H1 (cell line): ENCODE results near the gene ABHD2. TPM values are rescaled to one million over a fixed set of nuclear protein-coding genes. Genes with fewer than 3 reads are reported as not detected.

Experiments
- CTCF ChIA-PET: fragments of 300-600 bp; sonication (Branson Sonifier 250); formaldehyde crosslinking; loops from one replicate; lab custom pipeline; 2021; ENCODE audit not compliant: partially characterized antibody; lab: Charles Lee
- POLR2A ChIA-PET: fragments of 300-600 bp; sonication (Branson Sonifier 250); formaldehyde crosslinking; loops from one replicate; lab custom pipeline; 2021; ENCODE audit warnings: inconsistent platforms; ENCODE audit not compliant: partially characterized antibody; lab: Charles Lee
- DNase-seq, 2 experiments: peaks; one replicate each; pipeline versions ENCODE4 v3.0.0 to v3.0.0-alpha.2; 2010 to 2022; ENCODE audit warnings: low spot score in 2 of 2, low read depth in 1 of 2, mixed read lengths in 1 of 2
- FAIRE-seq: peaks from 2 replicates; lab custom pipeline; 2011; peaks lifted over from hg19 to GRCh38; lab: Jason Lieb, UNC
- H2AFZ ChIP-seq: 2 replicates; pipeline ENCODE4 v1.8.1; 2012; ENCODE audit warnings: low read length, inconsistent platforms
- H2AK5ac ChIP-seq: 2 replicates; pipeline ENCODE4 v1.6.1; 2013; ENCODE audit warnings: low read depth, low read length
- H2BK120ac ChIP-seq: replicated peaks from 2 replicates; pipeline ENCODE3; 2013; ENCODE audit warnings: low read depth, low read length, inconsistent platforms
- H2BK12ac ChIP-seq: 2 replicates; pipeline ENCODE4 v1.6.1; 2013; ENCODE audit warnings: low read depth, low read length
- H2BK15ac ChIP-seq: 2 replicates; pipeline ENCODE4 v1.6.1; 2013; ENCODE audit warnings: low read length
- H2BK20ac ChIP-seq: 2 replicates; pipeline ENCODE4 v1.6.1; 2013; ENCODE audit warnings: low read length
- H2BK5ac ChIP-seq: 2 replicates; pipeline ENCODE4 v1.6.1; 2013; ENCODE audit warnings: low read depth, low read length
- H3K14ac ChIP-seq: 2 replicates; pipeline ENCODE4 v1.6.1; 2013; ENCODE audit warnings: inconsistent platforms; ENCODE audit not compliant: insufficient read length
- H3K18ac ChIP-seq: 2 replicates; pipeline ENCODE4 v1.6.1; 2013; ENCODE audit warnings: low read length; ENCODE audit errors: extremely low read depth
- H3K23ac ChIP-seq: 2 replicates; pipeline ENCODE4 v1.6.1; 2013; ENCODE audit warnings: inconsistent platforms; ENCODE audit not compliant: insufficient read length
- H3K23me2 ChIP-seq: 2 replicates; pipeline ENCODE4 v1.6.1; 2013; ENCODE audit warnings: low read depth, low read length
- H3K27ac ChIP-seq: 2 replicates; pipeline ENCODE4 v1.6.1; 2011; ENCODE audit warnings: low read depth, low read length, inconsistent platforms
- H3K27me3 ChIP-seq, 4 experiments: replicated peaks in 1 of 4; 1 replicate in 1 of 4; 2 replicates in 3 of 4; pipeline versions ENCODE4 v1.6.1 to v1.8.1; 2011 to 2013; ENCODE audit warnings: low read length in 3 of 4, mild to moderate bottlenecking in 3 of 4, inconsistent platforms in 2 of 4, mixed read lengths in 2 of 4, moderate library complexity in 1 of 4; ENCODE audit not compliant: control insufficient read depth in 3 of 4, insufficient read depth in 3 of 4; ENCODE audit errors: extremely low read depth in 1 of 4
- H3K36me3 ChIP-seq, 4 experiments: 2 replicates each; pipeline versions ENCODE4 v1.6.1 to v1.8.1; 2011 to 2013; ENCODE audit warnings: mild to moderate bottlenecking in 4 of 4, low read length in 3 of 4, moderate library complexity in 2 of 4, control low read depth in 1 of 4, inconsistent platforms in 1 of 4; ENCODE audit not compliant: insufficient read depth in 4 of 4, control insufficient read depth in 2 of 4
- H3K4ac ChIP-seq: replicated peaks from 2 replicates; pipeline ENCODE3; 2013; ENCODE audit warnings: low read length, low read depth, mixed read lengths, inconsistent platforms; ENCODE audit not compliant: insufficient read length
- H3K4me1 ChIP-seq, 4 experiments: replicated peaks in 1 of 4; 1 replicate in 1 of 4; 2 replicates in 3 of 4; pipeline versions ENCODE4 v1.6.1 to v1.8.1; 2011 to 2013; ENCODE audit warnings: low read length in 3 of 4, inconsistent platforms in 2 of 4, mixed read lengths in 1 of 4; ENCODE audit not compliant: insufficient read depth in 4 of 4, control insufficient read depth in 3 of 4
- H3K4me2 ChIP-seq, 2 experiments: 2 replicates each; pipeline versions ENCODE4 v1.6.1 to v1.8.1; 2011 to 2013; ENCODE audit warnings: low read depth in 2 of 2, low read length in 2 of 2, control low read depth in 1 of 2, inconsistent platforms in 1 of 2, mild to moderate bottlenecking in 1 of 2; ENCODE audit not compliant: insufficient read depth in 1 of 2
- H3K4me3 ChIP-seq, 4 experiments: fragments of 200-600, 300-600 bp in 1 of 4; sonication (generic), shearing (Covaris generic), sonication (Bioruptor Twin) in 1 of 4; 2 replicates each; pipeline versions ENCODE4 v1.5.1 to v1.8.1; 2011 to 2016; ENCODE audit warnings: low read length in 4 of 4, low read depth in 3 of 4, control low read depth in 2 of 4, inconsistent platforms in 2 of 4, mild to moderate bottlenecking in 2 of 4, mixed read lengths in 1 of 4, moderate library complexity in 1 of 4; ENCODE audit not compliant: insufficient read depth in 2 of 4; ENCODE audit errors: extremely low read depth in 1 of 4
- H3K56ac ChIP-seq: replicated peaks from 2 replicates; pipeline ENCODE3; 2013; ENCODE audit warnings: low read depth, mild to moderate bottlenecking, mixed read lengths, low read length, inconsistent platforms; ENCODE audit not compliant: insufficient read length
- H3K79me1 ChIP-seq: 2 replicates; pipeline ENCODE4 v1.6.1; 2013; ENCODE audit warnings: low read depth, low read length, control low read depth
- H3K79me2 ChIP-seq, 2 experiments: 2 replicates each; pipeline versions ENCODE4 v1.6.1 to v1.8.1; 2012 to 2013; ENCODE audit warnings: low read length in 2 of 2, mild to moderate bottlenecking in 2 of 2, inconsistent platforms in 1 of 2; ENCODE audit not compliant: insufficient read depth in 2 of 2, control insufficient read depth in 1 of 2
- H3K9ac ChIP-seq, 4 experiments: replicated peaks in 1 of 4; 1 replicate in 1 of 4; 2 replicates in 3 of 4; pipeline versions ENCODE4 v1.6.1 to v1.8.1; 2011 to 2013; ENCODE audit warnings: low read depth in 3 of 4, low read length in 3 of 4, control low read depth in 2 of 4, mild to moderate bottlenecking in 2 of 4, moderate library complexity in 2 of 4, inconsistent platforms in 1 of 4; ENCODE audit errors: extremely low read depth in 1 of 4
- H3K9me3 ChIP-seq, 2 experiments: 2 replicates each; pipeline versions ENCODE4 v1.6.1 to v1.8.1; 2012 to 2013; ENCODE audit warnings: mild to moderate bottlenecking in 2 of 2, moderate library complexity in 2 of 2, control low read depth in 1 of 2, inconsistent platforms in 1 of 2, low read depth in 1 of 2, low read length in 1 of 2, mixed read lengths in 1 of 2; ENCODE audit not compliant: insufficient read depth in 2 of 2
- H4K20me1 ChIP-seq, 2 experiments: replicated peaks in 1 of 2; 2 replicates each; pipeline versions ENCODE3 to v1.8.1; 2011 to 2013; ENCODE audit warnings: inconsistent platforms in 2 of 2, low read length in 2 of 2, mild to moderate bottlenecking in 1 of 2; ENCODE audit not compliant: insufficient read depth in 2 of 2, control insufficient read depth in 1 of 2
- H4K5ac ChIP-seq: 2 replicates; pipeline ENCODE4 v1.6.1; 2013; ENCODE audit warnings: low read length, low read depth, mixed read lengths, inconsistent platforms; ENCODE audit not compliant: insufficient read length
- H4K8ac ChIP-seq: 2 replicates; pipeline ENCODE4 v1.8.0; 2013; ENCODE audit warnings: mild to moderate bottlenecking, moderate library complexity, low read length, inconsistent platforms; ENCODE audit not compliant: insufficient read depth; ENCODE audit errors: extremely low read depth
- H4K91ac ChIP-seq: replicated peaks from 2 replicates; pipeline ENCODE3; 2013; ENCODE audit warnings: low read length, mixed read lengths, inconsistent platforms; ENCODE audit not compliant: insufficient read length
- CEBPB ChIP-seq: IDR thresholded peaks from 2 replicates; pipeline ENCODE4 v1.6.1; 2012; ENCODE audit warnings: low read depth, low read length
- GABPA ChIP-seq: IDR thresholded peaks from 2 replicates; pipeline ENCODE4 v1.6.1; 2011; ENCODE audit warnings: mild to moderate bottlenecking, low read length, moderate library complexity, borderline replicate concordance; ENCODE audit not compliant: insufficient read depth
- HDAC2 ChIP-seq, 2 experiments: fragments of 300-600 bp in 1 of 2; sonication (generic) in 1 of 2; IDR thresholded peaks; 2 replicates each; pipeline ENCODE4 v1.6.1; 2011 to 2012; ENCODE audit warnings: low read depth in 2 of 2, low read length in 2 of 2, mild to moderate bottlenecking in 2 of 2, moderate library complexity in 2 of 2, borderline replicate concordance in 1 of 2, inconsistent platforms in 1 of 2
- RNF2 ChIP-seq: fragments of 200-900, 300-1000 bp; sonication (generic); IDR thresholded peaks from 2 replicates; pipeline ENCODE4 v1.7.1; 2016; ENCODE audit warnings: borderline replicate concordance, low read depth, mild to moderate bottlenecking, antibody characterized with exemption, low read length; ENCODE audit not compliant: poor library complexity, severe bottlenecking; ENCODE audit errors: missing control alignments
- SIX5 ChIP-seq: IDR thresholded peaks from 2 replicates; pipeline ENCODE4 v1.6.1; 2011; ENCODE audit warnings: mild to moderate bottlenecking, low read depth, low read length
- SRF ChIP-seq: IDR thresholded peaks from 2 replicates; pipeline ENCODE4 v1.6.1; 2011; ENCODE audit warnings: mild to moderate bottlenecking, low read depth, low read length, moderate library complexity
- WGBS, 2 experiments: shearing (Covaris generic) in 1 of 2; methylation state at CpG; one replicate each; pipeline versions ENCODE4 v1.1.6 to v1.1.7; 2013 to 2015; ENCODE audit warnings: low lambda C conversion rate in 2 of 2, mixed read lengths in 2 of 2, inconsistent platforms in 1 of 2, low coverage in 1 of 2, missing lambda C conversion rate in 1 of 2; ENCODE audit not compliant: insufficient replicate concordance in 2 of 2, insufficient coverage in 1 of 2, insufficient read length in 1 of 2; ENCODE audit errors: extremely low coverage in 1 of 2, missing lambda C conversion rate in 1 of 2; 5-methylcytosine and 5-hydroxymethylcytosine counted together
- polyA plus RNA-seq, 7 experiments: library from polyadenylated mRNA; depleted of rRNA in 3 of 7; stranded (reverse) in 5 of 7; unstranded in 2 of 7; fragments of >200 nt in 5 of 7; fragments of 200-250 nt in 2 of 7; gene quantifications; 1 replicate in 5 of 7; 2 replicates in 1 of 7; 4 replicates in 1 of 7; pipeline versions ENCODE4 v1.2.1 to v1.2.3, GENCODE V29; 2011 to 2013; ENCODE audit warnings: missing spikeins in 2 of 7, mixed read lengths in 2 of 7
- total RNA-seq: library from RNA; stranded (reverse); fragmentation: NEBNext Ultra II Directional; extraction: Animal tissue kit (Norgen Biotek cat#: 25700); gene quantifications from 2 replicates; pipeline ENCODE4 v1.2.1, GENCODE V29; 2021
- TF ChIP-seq, protein P1 (sequence below), 3 experiments: IDR thresholded peaks; 1 replicate in 2 of 3; 2 replicates in 1 of 3; pipeline versions ENCODE4 v1.5.1 to v1.6.1; 2011; ENCODE audit warnings: low read length in 3 of 3, mild to moderate bottlenecking in 3 of 3, inconsistent platforms in 2 of 3, low read depth in 1 of 3, moderate library complexity in 1 of 3; ENCODE audit not compliant: insufficient read depth in 1 of 3; ENCODE audit errors: control extremely low read depth in 1 of 3
- TF ChIP-seq, protein P2 (sequence below): IDR thresholded peaks from 2 replicates; pipeline ENCODE4 v1.6.1; 2012; ENCODE audit warnings: inconsistent platforms

Gene ABHD2
- total and polyA plus RNA-seq, 2 of the 8 experiments (the other 6 are each of a cell fraction or from before 2014, with no cell fraction given): 9.1 to 23.7 TPM

DNA sequence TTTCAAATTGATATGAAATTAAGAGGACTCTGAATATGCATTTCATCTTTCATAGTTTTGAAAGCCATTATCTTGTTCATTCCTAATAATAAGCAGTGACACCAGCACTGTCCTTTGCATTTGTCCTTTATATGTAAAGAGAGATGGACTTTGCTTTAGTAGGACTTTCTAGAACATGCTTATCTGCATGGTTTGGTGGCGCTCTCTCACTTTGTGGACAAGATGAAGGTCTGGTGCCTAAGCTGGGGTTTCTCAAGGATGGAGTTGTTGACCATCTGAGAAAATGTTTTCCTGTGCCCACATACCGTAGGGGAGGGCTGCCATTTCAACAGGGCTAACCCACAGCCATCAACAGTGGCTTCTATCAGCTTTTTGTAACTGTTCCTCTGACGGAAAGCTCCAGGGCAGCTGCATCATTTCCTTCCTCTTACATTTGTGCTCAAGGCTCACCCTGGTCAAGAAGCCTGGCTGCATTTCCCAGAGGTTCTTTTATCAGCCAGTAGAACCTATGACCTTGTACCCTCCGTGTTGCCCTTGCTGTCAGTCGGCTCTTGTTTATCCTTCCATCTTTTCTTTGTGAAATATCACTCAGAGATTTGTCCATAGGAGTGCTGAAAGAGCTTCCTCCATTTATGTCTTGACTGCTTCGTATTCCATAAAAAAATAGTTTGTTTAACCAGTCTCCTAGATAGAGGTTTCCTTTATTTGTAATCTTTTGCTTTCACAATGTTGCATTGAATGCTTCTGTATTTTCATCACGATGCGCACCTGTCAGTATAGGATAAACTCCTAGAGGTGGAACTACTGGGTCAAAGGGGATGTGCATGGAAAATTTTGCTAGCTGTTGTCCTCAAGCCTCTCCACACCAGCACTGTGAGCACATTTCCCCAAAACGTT, 44.6 kb downstream of the ABHD2 start:
- H3K4ac ChIP-seq: no peak overlapping the region
- no peak overlapping the region for H3K14ac ChIP-seq
- H2AFZ ChIP-seq: no peak overlapping the region
- no peaks in the 10 kb centered on the region for H3K79me2 ChIP-seq
- H2BK15ac ChIP-seq: no peak overlapping the region
- no peaks in the 10 kb centered on the region; the same call in 1 of the 2 replicates for H3K79me1 ChIP-seq
- H3K23ac ChIP-seq: no peak overlapping the region
- ChIA-PET CTCF (interaction anchor here (0.7 to 23.0 kb wide), 19 partner anchors 9 to 264 kb away, joined by 3 to 297 read pairs (median 6); no protein-coding TSS in a partner anchor), POLR2A (interaction anchor here (0.7 to 3.1 kb wide), 4 partner anchors 76 to 242 kb away, joined by 3 to 13 read pairs (median 3); no protein-coding TSS in a partner anchor)
- no peaks in the 10 kb centered on the region for H3K27me3 ChIP-seq
- no peaks in the 10 kb centered on the region for H3K4me1 ChIP-seq
- H3K18ac ChIP-seq: no peak overlapping the region
- H3K9me3 ChIP-seq: no peaks in the 10 kb centered on the region
- no peaks in the 10 kb centered on the region for H4K20me1 ChIP-seq
- no peak for FAIRE-seq
- no peak overlapping the region for H2BK120ac ChIP-seq
- H3K56ac ChIP-seq: no peak overlapping the region
- H4K91ac ChIP-seq: no peak overlapping the region
- H3K23me2 ChIP-seq: no peaks in the 10 kb centered on the region; the same call in 1 of the 2 replicates
- no peaks in the 10 kb centered on the region for H3K36me3 ChIP-seq
- H2BK5ac ChIP-seq: no peak overlapping the region
- H2BK20ac ChIP-seq: no peak overlapping the region
- no peak overlapping the region for H2BK12ac ChIP-seq
- H3K9ac ChIP-seq: no peak overlapping the region
- H4K5ac ChIP-seq: no peak overlapping the region
- no peak overlapping the region for H3K4me3 ChIP-seq
- no peak for DNase-seq
- 88% methylated on average over 9 of the region's 9 CpGs; no CpG with 5 or more reads in 1 of the 2 experiments for WGBS, 2 experiments
- H3K4me2 ChIP-seq: no peak overlapping the region
- H2AK5ac ChIP-seq: no peak overlapping the region
- H3K27ac ChIP-seq: no peak overlapping the region
- no peak overlapping the region for H4K8ac ChIP-seq
- TF ChIP-seq GABPA: no peak
- TF ChIP-seq RNF2: no peak
- no peak for TF ChIP-seq HDAC2 (IDR thresholded peaks at IDR 0.05; ENCODE audit: borderline replicate concordance in 1 of 2, low read depth in 2 of 2, low read length in 2 of 2)
- TF ChIP-seq, protein P1, sequence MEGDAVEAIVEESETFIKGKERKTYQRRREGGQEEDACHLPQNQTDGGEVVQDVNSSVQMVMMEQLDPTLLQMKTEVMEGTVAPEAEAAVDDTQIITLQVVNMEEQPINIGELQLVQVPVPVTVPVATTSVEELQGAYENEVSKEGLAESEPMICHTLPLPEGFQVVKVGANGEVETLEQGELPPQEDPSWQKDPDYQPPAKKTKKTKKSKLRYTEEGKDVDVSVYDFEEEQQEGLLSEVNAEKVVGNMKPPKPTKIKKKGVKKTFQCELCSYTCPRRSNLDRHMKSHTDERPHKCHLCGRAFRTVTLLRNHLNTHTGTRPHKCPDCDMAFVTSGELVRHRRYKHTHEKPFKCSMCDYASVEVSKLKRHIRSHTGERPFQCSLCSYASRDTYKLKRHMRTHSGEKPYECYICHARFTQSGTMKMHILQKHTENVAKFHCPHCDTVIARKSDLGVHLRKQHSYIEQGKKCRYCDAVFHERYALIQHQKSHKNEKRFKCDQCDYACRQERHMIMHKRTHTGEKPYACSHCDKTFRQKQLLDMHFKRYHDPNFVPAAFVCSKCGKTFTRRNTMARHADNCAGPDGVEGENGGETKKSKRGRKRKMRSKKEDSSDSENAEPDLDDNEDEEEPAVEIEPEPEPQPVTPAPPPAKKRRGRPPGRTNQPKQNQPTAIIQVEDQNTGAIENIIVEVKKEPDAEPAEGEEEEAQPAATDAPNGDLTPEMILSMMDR (IDR thresholded peaks at IDR 0.05; ENCODE audit: control extremely low read depth in 1 of 3, insufficient read depth in 1 of 3, low read depth in 1 of 3, low read length in 3 of 3): no peak
- no peak for TF ChIP-seq SRF
- TF ChIP-seq, protein P2, sequence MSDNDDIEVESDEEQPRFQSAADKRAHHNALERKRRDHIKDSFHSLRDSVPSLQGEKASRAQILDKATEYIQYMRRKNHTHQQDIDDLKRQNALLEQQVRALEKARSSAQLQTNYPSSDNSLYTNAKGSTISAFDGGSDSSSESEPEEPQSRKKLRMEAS: no peak
- TF ChIP-seq CEBPB: no peak
- TF ChIP-seq SIX5: no peak
